ENCODE results near the gene IL9.

Gene IL9

GRCh38 chr5:135891791-135892190 lies 3.9 kb downstream of the IL9 start:
- DNase-seq (ENCODE audit: low read depth in 2 of 2), result no peak

- DNase-seq (ENCODE audit: low read depth in 2 of 2), result no peak
Observed at GRCh38 chr5:135891268-135891667, 4.4 kb downstream of the IL9 start.

- DNase-seq (ENCODE audit: low read depth in 2 of 2), result peak; percentile 15 to 50
Observed at GRCh38 chr5:135890867-135891266, 4.8 kb downstream of the IL9 start.

- no peak for DNase-seq (ENCODE audit: low read depth in 2 of 2)
Observed at GRCh38 chr5:135890296-135890695, 5.3 kb downstream of the IL9 start.

GRCh38 chr5:135887881-135888614 lies 7.6 kb downstream of the IL9 start:
- DNase-seq (ENCODE audit: low read depth in 2 of 2), result no peak

GRCh38 chr5:135887447-135887864 lies 8.2 kb downstream of the IL9 start:
- DNase-seq (ENCODE audit: low read depth in 2 of 2), result peak; percentile 45 to 58

GRCh38 chr5:135886136-135886535 lies 9.5 kb downstream of the IL9 start:
- DNase-seq (ENCODE audit: low read depth in 2 of 2), result no peak

- DNase-seq (ENCODE audit: low read depth in 2 of 2), result no peak
Observed at GRCh38 chr5:135885031-135885430, 10.6 kb downstream of the IL9 start.

- no peak for DNase-seq (ENCODE audit: low read depth in 2 of 2)
Observed at GRCh38 chr5:135883441-135883840, 12.2 kb downstream of the IL9 start.

GRCh38 chr5:135883026-135883425 lies 12.6 kb downstream of the IL9 start:
- DNase-seq (ENCODE audit: low read depth in 2 of 2), result no peak

GRCh38 chr5:135881819-135882218 lies 13.8 kb downstream of the IL9 start:
- DNase-seq (ENCODE audit: low read depth in 2 of 2), result no peak

GRCh38 chr5:135881244-135881643 lies 14.4 kb downstream of the IL9 start:
- no peak for DNase-seq (ENCODE audit: low read depth in 2 of 2)

GRCh38 chr5:135880801-135881200 lies 14.8 kb downstream of the IL9 start:
- DNase-seq (ENCODE audit: low read depth in 2 of 2), result no peak

- no peak for DNase-seq (ENCODE audit: low read depth in 2 of 2)
Observed at GRCh38 chr5:135880278-135880677, 15.4 kb downstream of the IL9 start.

GRCh38 chr5:135879591-135879990 lies 16.1 kb downstream of the IL9 start:
- no peak for DNase-seq (ENCODE audit: low read depth in 2 of 2)

- DNase-seq (ENCODE audit: low read depth in 2 of 2), result no peak
Observed at GRCh38 chr5:135878156-135878620, 17.5 kb downstream of the IL9 start.

- no peak for DNase-seq (ENCODE audit: low read depth in 2 of 2)
Observed at GRCh38 chr5:135877570-135878155, 18.0 kb downstream of the IL9 start.

GRCh38 chr5:135876146-135876545 lies 19.5 kb downstream of the IL9 start:
- no peak for DNase-seq (ENCODE audit: low read depth in 2 of 2)

GRCh38 chr5:135875567-135875966 lies 20.1 kb downstream of the IL9 start:
- no peak for DNase-seq (ENCODE audit: low read depth in 2 of 2)

- no peak for DNase-seq (ENCODE audit: low read depth in 2 of 2)
Observed at GRCh38 chr5:135874461-135874860, 21.2 kb downstream of the IL9 start.

GRCh38 chr5:135873831-135874230 lies 21.8 kb downstream of the IL9 start:
- no peak for DNase-seq (ENCODE audit: low read depth in 2 of 2)

GRCh38 chr5:135871268-135871915 lies 24.2 kb downstream of the IL9 start:
- no peak for DNase-seq (ENCODE audit: low read depth in 2 of 2)

GRCh38 chr5:135869935-135870334 lies 25.7 kb downstream of the IL9 start:
- DNase-seq (ENCODE audit: low read depth in 2 of 2), result no peak
